ENCODE results near the gene ANK2.

DNA sequence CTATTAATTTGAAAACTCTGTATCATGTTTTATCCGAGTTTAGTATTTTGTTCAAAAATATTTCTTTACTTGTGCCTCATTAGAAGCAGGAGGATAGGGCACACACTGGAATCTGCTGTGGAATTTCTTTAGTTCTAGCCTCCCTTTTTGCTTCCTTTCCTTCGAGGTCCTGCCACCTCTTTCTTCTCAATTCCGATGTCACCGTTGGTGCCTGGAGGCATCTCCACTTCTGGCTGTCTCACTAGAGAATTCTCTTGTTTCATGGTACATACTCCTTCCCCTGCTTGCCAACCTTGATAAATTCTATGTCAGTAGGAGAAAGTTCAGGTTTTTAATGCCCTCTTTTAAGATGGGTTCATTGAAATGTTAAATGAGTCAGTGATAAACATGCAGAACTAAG is 140.1 kb downstream of the ANK2 start:
- TF ChIP-seq CTCF (conservative IDR thresholded peaks at IDR 0.05; ENCODE audit: low read depth in 2 of 2) (no peak), CREB1 (CRISPR knock-in tag; IDR thresholded peaks at IDR 0.05; ENCODE audit: low read depth) (no peak)
